HFF-Myc (cell line): ENCODE data around the gene RHBDL1.

Experiments used
- DNase-seq: peaks from one replicate; pipeline ENCODE4 v3.0.0-alpha.2; 2011; ENCODE audit warnings: low read depth; ENCODE audit errors: extremely low read depth
- H3K4me3 ChIP-seq: replicated peaks from 2 replicates; pipeline ENCODE4 v1.5.1; 2011; ENCODE audit warnings: low read depth, mild to moderate bottlenecking, control low read depth, low read length
- TF ChIP-seq, protein P1 (sequence below): IDR thresholded peaks from 2 replicates; pipeline ENCODE4 v1.5.1; 2012; ENCODE audit warnings: mild to moderate bottlenecking, low read depth, low read length, control low read depth; ENCODE audit errors: missing control alignments

The RHBDL1 gene

DNA sequence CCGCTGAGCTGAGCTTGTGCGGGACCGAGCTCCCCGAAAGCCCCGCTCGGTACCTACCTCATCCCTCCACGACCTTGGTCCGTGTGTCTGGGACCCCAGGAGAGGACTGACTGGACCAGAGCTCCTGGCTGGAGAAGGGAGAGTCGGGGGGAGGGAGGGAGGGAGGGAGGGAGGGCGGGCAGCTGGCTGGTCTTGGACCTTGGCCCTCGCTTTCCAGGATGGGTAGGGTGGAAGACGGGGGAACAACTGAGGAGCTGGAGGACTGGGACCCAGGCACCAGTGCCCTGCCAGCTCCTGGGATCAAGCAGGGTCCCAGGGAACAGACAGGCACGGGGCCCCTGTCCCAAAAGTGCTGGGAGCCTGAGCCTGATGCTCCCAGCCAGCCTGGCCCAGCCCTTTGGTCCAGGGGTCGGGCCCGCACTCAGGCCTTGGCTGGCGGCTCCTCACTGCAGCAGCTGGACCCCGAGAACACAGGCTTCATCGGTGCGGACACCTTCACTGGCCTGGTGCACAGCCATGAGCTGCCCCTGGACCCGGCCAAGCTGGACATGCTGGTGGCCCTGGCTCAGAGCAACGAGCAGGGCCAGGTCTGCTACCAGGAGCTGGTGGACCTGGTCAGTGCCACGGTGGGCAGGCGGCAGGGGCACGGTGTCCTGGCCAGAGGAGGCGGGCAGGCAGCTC, 553 bp downstream of the RHBDL1 start:
- TF ChIP-seq, protein P1, sequence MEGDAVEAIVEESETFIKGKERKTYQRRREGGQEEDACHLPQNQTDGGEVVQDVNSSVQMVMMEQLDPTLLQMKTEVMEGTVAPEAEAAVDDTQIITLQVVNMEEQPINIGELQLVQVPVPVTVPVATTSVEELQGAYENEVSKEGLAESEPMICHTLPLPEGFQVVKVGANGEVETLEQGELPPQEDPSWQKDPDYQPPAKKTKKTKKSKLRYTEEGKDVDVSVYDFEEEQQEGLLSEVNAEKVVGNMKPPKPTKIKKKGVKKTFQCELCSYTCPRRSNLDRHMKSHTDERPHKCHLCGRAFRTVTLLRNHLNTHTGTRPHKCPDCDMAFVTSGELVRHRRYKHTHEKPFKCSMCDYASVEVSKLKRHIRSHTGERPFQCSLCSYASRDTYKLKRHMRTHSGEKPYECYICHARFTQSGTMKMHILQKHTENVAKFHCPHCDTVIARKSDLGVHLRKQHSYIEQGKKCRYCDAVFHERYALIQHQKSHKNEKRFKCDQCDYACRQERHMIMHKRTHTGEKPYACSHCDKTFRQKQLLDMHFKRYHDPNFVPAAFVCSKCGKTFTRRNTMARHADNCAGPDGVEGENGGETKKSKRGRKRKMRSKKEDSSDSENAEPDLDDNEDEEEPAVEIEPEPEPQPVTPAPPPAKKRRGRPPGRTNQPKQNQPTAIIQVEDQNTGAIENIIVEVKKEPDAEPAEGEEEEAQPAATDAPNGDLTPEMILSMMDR, result no peak

DNA sequence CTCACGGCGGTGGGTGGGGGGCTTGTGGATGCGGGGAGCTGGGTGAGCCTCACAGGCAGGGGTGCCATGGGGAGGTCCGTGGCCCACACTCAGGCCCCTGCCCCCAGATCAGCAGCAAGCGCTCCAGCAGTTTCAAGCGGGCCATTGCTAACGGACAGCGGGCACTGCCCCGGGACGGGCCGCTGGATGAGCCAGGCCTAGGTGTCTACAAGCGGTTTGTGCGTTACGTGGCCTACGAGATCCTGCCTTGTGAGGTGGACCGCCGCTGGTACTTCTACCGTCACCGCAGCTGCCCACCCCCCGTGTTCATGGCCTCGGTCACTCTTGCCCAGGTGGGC, 1.1 kb downstream of the RHBDL1 start:
- no peak overlapping the region for H3K4me3 ChIP-seq
- no peak for DNase-seq
- TF ChIP-seq, protein P1, result no peak

More for the DNA sequence above, 553 bp downstream of the RHBDL1 start:
- no peak overlapping the region; the same call in 1 of the 2 replicates for H3K4me3 ChIP-seq
- DNase-seq, result no peak

DNA sequence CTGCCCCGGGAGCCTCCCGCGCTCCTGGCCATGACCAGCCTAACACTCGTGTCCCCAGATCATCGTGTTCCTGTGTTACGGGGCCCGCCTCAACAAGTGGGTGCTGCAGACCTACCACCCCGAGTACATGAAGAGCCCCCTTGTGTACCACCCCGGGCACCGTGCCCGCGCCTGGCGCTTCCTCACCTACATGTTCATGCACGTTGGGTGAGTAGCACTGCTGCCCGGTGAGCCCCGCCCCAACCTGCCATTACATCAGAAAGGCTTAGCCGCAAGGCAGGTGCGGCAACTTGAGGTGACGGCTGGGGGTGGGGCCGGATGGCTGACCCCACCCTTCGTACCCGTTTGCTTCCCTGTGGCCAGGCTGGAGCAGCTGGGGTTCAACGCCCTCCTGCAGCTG, 1.4 kb downstream of the RHBDL1 start:
- TF ChIP-seq, protein P1, result no peak
- no peak overlapping the region for H3K4me3 ChIP-seq
- no peak for DNase-seq

DNA sequence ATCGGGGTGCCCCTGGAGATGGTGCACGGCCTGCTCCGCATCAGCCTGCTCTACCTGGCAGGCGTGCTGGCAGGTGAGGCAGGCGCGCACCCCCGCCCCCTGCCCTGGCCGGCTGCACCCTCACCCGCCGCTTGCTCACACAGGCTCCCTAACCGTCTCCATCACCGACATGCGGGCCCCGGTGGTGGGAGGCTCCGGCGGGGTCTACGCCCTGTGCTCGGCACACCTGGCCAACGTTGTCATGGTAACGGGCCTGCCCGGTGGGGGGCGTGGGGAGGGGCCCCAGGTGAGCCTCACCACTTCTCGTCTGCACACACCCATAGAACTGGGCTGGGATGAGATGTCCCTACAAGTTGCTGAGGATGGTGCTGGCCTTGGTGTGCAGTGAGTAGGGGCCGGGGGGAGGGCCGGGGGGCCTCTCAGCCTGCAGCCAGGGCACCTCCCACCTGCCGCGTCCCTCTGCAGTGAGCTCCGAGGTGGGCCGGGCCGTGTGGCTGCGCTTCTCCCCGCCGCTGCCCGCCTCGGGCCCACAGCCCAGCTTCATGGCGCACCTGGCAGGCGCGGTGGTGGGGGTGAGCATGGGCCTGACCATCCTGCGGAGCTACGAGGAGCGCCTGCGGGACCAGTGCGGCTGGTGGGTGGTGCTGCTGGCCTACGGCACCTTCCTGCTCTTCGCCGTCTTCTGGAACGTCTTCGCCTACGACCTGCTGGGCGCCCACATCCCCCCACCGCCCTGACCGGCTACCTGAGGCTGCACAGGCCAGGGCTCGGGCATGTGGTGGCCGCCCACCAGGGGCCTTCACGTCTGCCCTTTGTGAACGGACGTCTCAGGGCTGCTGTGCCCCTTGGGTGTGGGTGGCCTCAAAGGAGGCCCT, 2.1 kb downstream of the RHBDL1 start:
- H3K4me3 ChIP-seq, result no peak overlapping the region
- DNase-seq, result no peak
- TF ChIP-seq, protein P1, result no peak

DNA sequence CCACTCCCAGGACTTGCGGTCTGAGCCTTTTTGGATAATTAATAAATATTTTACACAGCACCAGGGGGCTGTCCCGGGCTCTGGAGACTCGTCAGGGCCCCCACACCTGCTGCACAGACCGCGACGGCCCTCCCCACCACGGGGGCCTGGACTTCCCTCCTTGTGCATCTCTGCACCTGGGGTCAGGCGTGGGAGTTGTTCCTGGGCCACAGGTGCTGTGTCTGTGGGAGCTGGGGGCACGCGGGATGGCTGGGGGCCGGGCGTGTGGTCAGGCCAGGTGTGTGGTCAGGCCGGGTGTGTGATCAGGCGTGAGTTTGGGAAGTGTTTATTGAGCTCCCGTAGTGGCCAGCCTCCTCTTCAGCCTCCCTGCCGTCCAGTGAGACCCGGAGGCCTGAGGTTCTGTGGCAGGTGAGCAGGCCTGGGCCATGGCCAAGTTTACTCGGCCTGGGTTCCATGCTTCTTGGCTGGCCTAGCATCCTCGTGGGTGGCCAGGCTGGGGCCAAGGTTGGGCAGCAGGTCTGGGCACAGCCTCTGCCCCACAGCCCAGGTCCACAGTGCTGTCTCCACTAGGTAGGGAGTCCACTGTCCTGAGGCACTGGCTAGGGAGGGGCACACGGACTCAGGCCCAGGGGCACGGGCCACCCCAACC, 2.9 kb downstream of the RHBDL1 start:
- TF ChIP-seq, protein P1, result no peak
- no peak for DNase-seq
- H3K4me3 ChIP-seq, result no peak overlapping the region

DNA sequence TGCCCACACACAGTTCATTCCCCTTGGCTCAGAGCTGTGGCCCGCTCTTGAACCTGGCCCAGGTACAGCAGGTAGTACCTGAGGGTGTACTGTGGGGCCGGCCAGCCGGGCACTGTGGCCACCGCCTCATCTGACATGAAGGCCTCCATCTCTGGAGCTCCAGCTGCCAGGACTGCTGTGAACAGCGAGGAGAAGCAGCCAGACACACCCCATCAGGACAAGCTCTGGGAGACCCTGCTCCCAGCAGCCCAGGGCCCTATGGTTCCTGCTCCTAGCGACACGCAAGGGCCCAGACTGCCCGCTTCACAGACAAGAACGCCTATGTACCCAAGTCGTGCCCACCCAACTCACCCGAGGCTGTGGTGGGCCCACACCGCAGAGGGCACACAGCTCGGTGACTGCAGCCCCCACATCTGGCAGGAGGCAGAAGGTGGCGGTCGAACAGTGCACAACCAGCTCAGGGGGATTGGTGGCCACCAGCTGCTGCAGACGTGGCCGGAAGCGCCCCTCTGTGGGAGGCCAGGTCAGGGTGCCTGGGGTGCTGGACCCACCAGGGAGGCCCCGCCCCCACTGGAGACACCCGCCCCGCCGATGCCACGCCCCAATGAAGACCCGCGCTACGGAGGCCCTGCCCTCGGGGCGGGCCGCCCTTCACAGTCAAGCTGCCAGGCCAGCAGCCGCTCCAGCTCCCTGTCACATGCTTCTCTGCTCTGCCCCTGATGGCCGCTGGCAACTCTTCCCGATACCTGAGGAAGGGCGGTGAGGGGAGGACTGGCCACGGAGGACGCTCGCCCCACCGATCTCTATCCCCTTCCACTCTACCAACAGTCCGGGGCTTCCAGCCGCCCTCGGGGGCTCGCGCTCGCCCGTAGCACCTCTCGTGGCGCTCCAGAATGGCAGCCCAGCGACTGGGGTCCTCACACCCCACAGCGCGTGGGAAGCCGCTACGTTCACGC, 3.7 kb downstream of the RHBDL1 start:
- H3K4me3 ChIP-seq, result peak overlapping the region; percentile 34
- TF ChIP-seq, protein P1, result no peak
- DNase-seq, result no peak
